HEK293 (cell line): ENCODE data around the gene MRPL33.

Experiments
- CTCF ChIP-seq: fragments of 450-650 bp; formaldehyde crosslinking; IDR thresholded peaks from 2 replicates; pipeline ENCODE4 v1.5.1; 2016; ENCODE audit warnings: missing biosample characterization, missing genetic modification characterization
- OVOL3 ChIP-seq: fragments of 450-650 bp; formaldehyde crosslinking; IDR thresholded peaks from 2 replicates; pipeline ENCODE4 v1.5.1; 2016; ENCODE audit warnings: missing biosample characterization, missing genetic modification characterization
- PRDM10 ChIP-seq: fragments of 450-650 bp; formaldehyde crosslinking; IDR thresholded peaks from 2 replicates; pipeline ENCODE4 v1.5.1; 2016; ENCODE audit warnings: missing biosample characterization, missing genetic modification characterization
- REST ChIP-seq: fragments of 450-650 bp; formaldehyde crosslinking; IDR thresholded peaks from 2 replicates; pipeline ENCODE4 v1.5.1; 2016; ENCODE audit warnings: missing biosample characterization, missing genetic modification characterization
- TCF7L2 ChIP-seq: IDR thresholded peaks from 2 replicates; pipeline ENCODE4 v1.6.1; 2011; ENCODE audit warnings: low read depth, mild to moderate bottlenecking, inconsistent platforms, low read length, moderate library complexity, borderline replicate concordance
- YY1 ChIP-seq: fragments of 450-650 bp; formaldehyde crosslinking; IDR thresholded peaks from 2 replicates; pipeline ENCODE4 v1.5.1; 2018; ENCODE audit warnings: missing biosample characterization, missing genetic modification characterization
- ZNF341 ChIP-seq: fragments of 450-650 bp; formaldehyde crosslinking; IDR thresholded peaks from 2 replicates; pipeline ENCODE4; 2016; ENCODE audit warnings: low read depth, missing biosample characterization, missing genetic modification characterization
- ZNF394 ChIP-seq: fragments of 450-650 bp; formaldehyde crosslinking; IDR thresholded peaks from 2 replicates; pipeline ENCODE4 v1.5.1; 2016; ENCODE audit warnings: missing biosample characterization, missing genetic modification characterization, mild to moderate bottlenecking, moderate library complexity, borderline replicate concordance
- ZNF416 ChIP-seq: fragments of 450-650 bp; formaldehyde crosslinking; IDR thresholded peaks from 2 replicates; pipeline ENCODE4 v1.5.1; 2016; ENCODE audit warnings: missing biosample characterization, missing genetic modification characterization
- ZNF501 ChIP-seq: fragments of 450-650 bp; formaldehyde crosslinking; IDR thresholded peaks from 2 replicates; pipeline ENCODE4 v1.5.1; 2016; ENCODE audit warnings: missing biosample characterization, missing genetic modification characterization
- ZNF530 ChIP-seq: fragments of 450-650 bp; formaldehyde crosslinking; IDR thresholded peaks from 2 replicates; pipeline ENCODE4 v1.5.1; 2016; ENCODE audit warnings: low read depth, missing biosample characterization, missing genetic modification characterization
- ZSCAN4 ChIP-seq: fragments of 450-650 bp; formaldehyde crosslinking; IDR thresholded peaks from 2 replicates; pipeline ENCODE4 v1.5.1; 2017; ENCODE audit warnings: missing biosample characterization, missing genetic modification characterization

DNA sequence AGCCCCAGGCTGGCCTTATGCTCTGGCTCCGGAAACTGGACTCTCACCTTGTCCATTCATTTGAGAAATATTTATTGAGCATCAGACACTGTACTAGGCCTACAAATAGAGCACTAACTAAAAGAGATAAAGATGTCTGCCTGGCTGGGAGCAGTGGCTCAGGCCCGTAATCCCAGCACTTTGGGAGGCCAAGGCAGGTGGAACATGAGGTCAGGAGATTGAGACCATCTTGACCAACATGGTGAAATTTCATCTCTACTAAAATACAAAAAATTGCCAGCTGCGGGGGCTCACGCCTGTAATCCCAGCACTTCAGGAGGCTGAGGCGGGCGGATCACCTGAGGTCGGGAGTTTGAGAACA lies 7.6 kb upstream of the MRPL33 start:
- TF ChIP-seq CTCF (tag by site-specific recombination) (no peak), TCF7L2 (no peak), ZNF530 (no peak), ZNF501 (tag by site-specific recombination) (no peak), PRDM10 (tag by site-specific recombination) (no peak), REST (no peak), ZNF394 (no peak), YY1 (tag by site-specific recombination) (no peak), ZNF416 (tag by site-specific recombination) (no peak), ZSCAN4 (tag by site-specific recombination) (no peak), ZNF341 (tag by site-specific recombination) (no peak), OVOL3 (no peak)
